HG02798 (cell line): ENCODE data around the gene EDIL3.
"Not testable (repeated sequence)": the region's sequence is repeated elsewhere in the genome, so short reads cannot be mapped to it uniquely, and the experiment has no call there.

ENCODE experiments used
- ATAC-seq: cut with Tn5 transposase; IDR thresholded peaks from one replicate; pipeline ENCODE4 v1.9.1; 2021; ENCODE audit warnings: mild to moderate bottlenecking; ENCODE audit not compliant: unreplicated experiment, poor library complexity

The EDIL3 gene

DNA sequence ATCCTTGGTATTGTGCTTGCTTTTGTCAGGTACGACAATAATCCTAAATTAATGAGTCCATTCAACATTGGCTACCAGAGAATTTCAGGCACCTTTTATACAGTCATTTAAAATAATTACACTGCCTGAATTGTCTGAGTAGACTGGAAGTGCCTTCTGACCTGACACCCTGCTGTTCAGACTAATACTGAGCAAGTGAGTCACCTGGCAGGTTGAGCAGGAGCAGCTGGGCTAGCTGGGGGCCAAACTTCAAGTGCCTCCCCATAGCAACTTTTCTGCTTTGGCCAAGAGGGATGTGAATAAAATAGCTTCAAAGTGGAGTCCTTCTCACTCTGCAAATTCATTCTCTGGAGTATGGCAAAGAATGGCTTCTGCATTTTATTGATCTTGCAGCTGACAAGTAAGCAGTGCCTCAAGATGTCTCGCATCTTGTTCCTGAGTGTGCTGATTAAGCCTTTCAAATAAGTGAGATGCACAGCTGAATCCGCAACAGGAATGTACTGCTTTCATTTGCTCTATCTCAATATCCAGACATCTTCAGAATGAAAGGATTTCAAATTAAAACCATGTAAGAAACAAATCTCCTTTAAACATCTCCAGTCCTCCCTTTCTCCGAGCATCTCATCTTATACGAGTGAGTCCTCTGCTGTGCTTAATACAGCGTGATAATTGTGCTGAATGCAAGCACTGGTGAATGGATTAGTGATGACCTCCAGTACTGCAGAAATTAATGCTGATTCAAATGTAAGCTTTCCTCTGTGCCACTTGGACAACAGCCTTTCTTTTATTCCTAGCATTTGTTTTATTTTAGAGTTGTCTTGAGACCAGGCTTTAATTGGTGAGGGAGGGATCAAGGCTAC lies 271.2 kb downstream of the EDIL3 start:
- no peak for ATAC-seq

DNA sequence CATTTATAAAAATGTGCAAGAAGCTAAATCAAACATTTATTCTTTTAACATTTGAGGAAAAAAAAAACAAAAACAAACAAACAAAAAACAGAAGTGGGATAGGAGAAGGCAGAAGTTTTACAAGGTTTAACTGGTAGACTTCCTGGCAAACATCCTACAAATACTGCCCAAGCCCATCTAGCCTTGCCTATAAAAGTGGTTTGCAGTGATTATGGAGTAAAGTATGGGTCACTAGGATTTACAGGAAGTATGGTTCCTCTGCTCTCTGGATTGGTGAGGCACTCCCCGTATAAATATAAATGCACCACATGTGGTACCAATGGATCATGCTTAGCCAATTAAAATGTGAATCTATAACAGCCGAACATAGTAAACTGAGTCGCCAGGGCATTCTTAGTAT lies 291.9 kb downstream of the EDIL3 start:
- no peak for ATAC-seq

DNA sequence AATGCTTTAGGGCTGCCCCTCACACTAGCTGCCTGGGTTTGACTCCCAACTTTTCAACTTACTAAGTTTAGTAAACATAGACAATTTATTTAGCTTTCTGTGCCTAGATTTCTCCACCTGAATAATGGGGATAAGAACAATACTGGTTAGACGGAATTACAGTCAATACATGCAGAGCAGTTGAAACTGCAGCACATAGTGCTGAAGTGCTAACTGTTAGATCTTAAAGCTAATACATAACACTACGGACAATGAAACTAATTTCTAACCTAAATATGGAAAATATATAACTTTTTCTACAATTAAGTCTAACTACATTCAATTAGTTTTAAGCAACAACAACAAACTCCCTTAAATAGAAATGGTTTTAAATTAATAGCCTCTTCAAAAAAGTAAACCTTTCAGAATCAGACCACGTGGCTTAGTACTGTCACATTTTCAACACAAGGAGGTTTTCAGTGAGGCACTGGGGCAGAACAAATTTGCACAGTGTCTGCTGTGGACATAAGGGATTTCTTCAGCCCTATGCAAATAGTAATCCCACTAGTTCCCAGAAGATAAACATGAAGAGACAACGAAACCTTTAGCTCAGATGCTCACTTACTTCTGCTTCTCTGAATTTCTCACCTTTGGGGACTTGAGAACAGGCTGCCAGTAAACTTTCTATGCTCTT lies 293.4 kb downstream of the EDIL3 start:
- ATAC-seq = no peak

DNA sequence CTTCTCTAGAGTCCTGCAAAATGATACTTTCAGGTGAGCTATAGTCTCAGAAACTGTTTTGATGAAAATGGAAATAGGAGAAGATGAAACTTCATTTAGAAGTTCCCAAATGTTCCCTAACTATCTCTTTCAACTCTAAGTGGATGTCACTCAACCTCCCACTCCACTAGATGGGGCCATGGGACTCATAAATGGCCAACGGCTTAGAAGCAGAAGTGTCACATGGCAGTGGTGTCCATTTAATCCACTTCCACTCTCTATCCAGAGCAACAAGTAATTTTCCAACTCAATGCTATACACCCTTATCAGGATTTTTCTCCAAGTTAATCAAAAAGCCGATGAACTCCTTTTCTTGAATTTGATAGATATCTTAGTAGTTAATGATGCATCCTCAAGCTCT lies 295.7 kb downstream of the EDIL3 start:
- ATAC-seq = peak; percentile 41

DNA sequence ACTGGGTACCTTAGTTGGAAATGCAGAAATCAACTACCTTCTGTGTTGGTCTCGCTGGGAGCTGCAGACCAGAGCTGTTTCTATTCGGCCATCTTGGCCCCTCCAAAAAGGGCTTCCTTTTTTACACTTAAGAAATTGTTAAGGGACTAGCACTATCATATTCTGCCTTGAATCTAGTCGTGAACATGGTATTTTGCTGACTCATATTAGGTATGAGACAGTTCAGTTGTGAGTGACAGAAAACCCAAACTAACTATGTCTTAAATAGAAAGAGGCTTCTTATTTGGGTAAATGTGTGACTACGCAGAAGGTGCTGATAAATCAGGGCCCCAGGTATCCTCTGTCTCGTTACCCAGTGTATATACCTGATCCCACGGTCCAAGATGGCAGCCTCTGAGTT lies 298.2 kb downstream of the EDIL3 start:
- ATAC-seq = no peak

DNA sequence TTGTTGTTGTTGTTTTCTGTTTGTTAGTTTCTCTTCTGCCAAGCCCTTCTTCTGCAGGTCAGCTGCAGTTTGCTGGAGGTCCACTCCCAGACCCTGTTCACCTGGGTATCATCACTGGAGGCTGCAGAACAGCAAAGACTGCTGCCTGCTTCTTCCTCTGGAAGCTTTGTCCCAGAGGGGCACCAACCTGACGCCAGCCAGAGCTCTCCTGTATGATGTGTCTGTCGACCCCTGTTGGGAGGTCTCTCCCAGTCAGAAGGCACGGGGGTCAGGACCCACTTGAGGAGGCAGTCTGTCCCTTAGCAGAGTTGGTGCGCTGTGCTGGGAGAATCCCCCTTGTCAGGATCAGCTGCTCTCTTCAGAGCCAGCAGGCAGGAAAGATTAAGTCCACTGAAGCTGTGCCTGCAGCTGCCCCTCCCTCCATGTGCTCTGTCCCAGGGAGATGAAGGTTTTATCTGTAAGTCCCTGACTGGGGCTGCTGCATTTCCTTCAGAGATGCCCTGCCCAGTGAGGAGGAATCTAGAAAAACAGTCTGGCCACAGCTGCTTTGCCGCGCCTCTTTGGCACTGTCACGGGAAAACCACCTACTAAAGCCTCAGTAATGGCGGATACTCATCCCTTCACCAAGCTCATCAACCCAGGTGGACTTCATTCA lies 299.2 kb downstream of the EDIL3 start:
- no peak for ATAC-seq

DNA sequence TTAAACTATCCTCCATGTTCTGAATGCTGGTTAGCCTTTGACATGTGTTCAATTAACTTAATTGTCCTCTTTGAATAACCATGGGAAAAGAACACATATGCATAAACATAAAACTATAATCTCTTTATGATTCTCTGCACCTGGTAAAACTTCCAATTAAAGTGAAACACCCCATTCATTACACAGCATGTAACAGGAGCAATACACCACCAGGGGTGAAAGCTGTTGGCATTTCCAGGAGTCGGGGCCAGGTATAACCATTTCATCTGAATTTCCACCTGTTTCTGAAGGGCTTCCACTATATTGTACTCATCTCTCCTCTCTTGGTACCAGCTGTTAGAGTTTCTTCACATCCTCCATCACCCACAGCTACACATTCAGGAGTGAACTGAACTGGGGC lies 303.8 kb downstream of the EDIL3 start:
- no peak for ATAC-seq

DNA sequence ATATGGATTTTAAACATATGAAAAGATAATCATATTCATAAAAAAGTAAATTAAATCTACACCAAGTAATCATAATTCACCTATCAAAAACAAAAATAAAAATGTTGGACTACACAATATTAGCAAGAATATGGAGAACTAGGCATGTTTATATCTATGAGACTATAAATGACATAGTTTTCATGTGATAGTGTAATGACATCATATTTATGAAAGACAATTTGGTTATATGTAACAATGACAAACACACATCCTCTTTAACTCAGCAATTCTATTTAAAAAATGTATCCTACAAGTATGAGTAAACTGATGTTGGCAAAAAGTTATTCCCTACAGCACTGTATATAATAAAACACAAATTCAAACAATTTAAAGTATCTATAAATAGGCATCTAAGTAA lies 312.3 kb downstream of the EDIL3 start:
- ATAC-seq = no peak

DNA sequence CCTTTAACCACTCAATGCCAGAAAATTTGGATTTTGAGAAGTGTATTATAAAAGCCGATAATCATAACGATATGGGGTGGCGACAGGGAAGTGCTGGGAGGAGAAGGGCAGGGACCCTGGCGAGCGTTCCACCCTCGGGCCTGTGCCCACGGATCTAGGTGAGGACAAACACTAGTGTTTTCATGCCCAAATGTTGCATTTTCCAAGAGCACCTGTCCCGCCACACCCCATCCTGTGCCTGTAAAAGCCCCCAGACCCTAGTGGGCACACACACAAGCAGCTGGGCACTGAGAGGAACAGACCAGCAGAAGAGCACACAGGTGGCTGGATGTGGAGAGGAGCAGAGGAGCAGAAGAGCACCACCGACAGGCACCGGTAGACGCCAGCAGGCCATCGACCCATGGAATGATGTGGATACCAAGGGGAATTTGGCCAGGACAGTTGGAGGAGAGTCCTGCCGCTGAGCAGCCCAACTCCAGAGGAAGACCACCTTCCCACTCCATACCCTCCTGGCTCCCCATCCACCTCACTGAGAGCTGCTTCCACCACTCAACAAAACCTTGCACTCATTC lies 315.0 kb downstream of the EDIL3 start:
- ATAC-seq = no peak

DNA sequence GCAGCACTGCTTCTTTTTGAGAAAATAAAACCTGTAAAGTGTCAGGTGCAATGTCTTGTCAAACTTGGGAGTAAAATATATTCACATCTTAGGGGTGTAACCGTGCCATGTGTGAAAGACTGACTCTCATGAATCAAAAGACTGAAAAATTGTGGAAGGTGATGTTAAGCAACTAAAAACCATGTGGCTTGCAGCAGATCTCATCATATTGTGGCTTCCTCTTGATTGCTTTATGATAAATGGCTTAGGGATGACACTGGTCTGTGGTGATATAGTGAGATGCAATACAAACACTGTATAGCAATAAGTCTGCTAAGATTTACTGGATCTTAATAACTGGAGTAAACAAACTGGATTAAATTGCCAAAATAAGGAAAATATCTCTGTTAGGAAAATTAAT lies 321.6 kb downstream of the EDIL3 start:
- no peak for ATAC-seq

DNA sequence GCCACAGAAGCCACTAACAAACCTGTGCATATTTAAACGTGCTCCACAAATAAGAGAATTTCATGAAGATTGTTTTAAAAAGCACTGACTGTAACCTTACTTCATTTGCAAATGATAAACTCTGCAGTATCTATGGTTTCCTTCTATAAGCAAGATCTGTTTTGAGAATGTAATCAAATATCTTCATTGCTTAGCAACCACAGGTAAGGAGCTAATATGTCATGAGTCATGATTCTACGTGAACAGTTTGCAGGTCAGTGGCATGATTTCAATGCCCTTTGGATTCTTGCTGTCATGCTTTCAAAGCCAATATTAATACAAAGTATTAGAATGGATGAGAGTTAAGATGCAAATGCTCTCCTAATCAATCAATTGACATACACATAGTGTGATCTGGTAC lies 325.0 kb downstream of the EDIL3 start:
- ATAC-seq = no peak

DNA sequence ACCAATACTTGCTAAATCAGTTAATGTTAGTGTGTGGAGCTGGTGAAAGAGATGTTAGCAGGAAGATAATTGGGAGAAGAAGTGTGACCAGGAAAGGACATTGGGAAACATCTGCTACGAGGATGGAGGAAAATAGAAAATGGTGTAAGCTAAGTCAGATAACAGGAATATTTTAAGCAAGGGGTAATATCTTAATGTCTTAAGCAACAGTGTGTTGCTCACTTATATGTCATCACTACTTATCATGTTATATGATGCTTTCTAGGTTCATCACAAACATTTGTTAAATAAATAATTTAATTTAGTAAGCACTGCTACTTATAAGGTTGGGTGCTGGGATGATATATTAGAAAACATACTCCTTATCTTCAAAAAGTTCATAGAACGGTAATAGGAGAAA lies 326.1 kb downstream of the EDIL3 start:
- no peak for ATAC-seq

DNA sequence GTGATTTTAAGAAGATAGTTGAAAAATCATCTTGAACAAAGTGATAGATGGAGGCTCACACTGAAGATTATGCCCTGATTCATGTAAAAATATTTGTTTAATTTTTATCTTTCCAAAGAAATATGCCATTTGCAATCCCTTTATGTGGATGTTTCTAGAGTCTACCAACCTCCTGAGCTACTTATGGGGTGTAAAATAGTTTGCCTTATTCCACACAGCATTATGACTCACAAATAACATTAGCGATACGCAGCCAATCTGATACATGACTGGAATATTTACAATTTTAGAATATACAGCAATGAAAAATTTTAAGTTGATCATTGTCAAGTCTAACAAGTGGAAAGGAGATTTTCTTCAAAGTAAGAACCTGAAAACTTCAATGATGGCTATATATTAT lies 327.5 kb downstream of the EDIL3 start:
- no peak for ATAC-seq

DNA sequence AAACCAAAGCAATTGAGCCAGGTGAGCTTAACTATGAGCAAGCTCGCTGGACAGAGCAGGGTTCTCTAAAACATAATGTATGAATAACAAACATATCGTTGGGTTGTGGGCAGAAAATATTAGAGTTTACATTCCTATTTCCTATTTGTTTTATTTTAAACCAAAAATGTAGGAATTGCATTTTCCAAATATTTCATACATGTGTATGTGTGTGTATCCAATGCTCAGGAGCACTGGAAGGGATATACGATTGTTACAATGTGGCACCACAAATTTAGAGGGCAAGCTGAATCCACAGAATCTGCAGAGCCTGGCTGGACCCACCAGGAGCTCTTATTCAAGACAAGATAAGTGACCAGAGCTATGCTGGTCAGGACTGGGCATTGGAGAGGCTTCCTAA lies 338.7 kb downstream of the EDIL3 start:
- no peak for ATAC-seq

DNA sequence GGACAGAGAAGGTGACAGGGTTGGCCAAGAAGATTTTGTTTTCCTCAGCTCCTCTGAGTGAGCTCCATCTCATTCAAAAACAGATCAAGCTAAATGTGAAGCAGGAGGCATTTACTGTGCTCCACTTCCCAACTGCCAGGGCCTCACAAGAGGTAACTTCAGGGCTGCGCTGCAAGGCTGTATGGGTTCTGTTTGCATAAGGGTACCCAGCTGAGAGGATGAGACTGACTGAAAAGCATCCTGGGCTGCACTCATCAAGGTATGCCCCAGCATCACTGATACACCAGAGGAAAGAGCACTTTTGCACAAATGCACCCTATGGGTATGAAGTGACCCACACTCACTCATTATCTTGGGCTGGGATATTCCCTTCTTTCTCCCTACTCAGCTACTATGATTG lies 347.8 kb downstream of the EDIL3 start:
- no peak for ATAC-seq

DNA sequence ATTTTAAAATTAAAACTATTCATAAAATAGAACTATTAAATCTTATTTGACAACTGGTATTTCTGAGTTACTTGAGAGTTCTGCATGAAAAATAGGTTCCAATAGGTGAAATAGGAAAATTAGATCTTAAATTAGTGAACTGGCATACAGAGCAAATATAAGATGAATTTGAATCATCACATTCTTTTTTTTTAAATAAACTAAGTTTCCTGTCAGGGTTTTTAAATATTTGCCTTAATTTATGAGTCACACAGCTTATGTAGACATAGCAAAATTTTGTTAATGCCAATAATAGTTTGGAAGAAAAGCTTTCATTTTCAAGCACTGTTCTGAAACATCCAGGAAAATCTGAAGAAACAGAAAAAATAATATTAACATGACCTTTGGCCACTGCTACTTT lies 352.4 kb downstream of the EDIL3 start:
- no peak for ATAC-seq

DNA sequence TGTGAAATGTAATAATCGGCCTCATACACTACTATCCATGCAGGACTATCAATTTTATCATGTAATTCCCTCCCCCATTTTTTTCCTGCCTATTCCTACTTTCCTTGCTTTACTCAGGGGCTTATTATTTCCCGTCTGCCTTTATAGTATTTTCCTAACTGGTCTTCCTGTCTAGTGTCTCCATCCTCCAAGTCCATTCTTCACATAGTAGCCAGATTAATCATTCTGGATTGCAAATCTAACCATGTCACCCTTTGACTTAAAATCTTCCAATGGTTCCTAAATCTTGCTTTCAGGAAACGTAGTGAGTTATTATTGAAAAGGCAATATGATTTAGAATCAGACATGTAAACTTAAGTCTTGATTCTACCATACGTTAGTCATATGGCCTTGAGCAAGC lies 356.6 kb downstream of the EDIL3 start:
- no peak for ATAC-seq

DNA sequence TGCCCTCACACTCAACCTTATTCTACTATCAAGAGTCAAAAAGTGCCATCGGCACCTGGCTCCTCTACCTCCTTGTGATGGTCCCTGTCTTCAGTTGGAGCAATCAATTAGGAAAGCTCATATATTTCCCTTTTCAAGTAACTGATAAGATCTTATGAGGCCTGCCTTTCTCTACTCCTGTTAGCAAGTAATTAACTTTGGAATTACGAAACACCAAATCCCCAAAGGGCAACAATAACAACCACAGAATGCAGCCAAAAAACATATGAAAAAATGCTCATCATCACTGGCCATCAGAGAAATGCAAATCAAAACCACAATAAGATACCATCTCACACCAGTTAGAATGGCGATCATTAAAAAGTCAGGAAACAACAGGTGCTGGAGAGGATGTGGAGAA lies 366.2 kb downstream of the EDIL3 start:
- not testable (repeated sequence) for ATAC-seq

DNA sequence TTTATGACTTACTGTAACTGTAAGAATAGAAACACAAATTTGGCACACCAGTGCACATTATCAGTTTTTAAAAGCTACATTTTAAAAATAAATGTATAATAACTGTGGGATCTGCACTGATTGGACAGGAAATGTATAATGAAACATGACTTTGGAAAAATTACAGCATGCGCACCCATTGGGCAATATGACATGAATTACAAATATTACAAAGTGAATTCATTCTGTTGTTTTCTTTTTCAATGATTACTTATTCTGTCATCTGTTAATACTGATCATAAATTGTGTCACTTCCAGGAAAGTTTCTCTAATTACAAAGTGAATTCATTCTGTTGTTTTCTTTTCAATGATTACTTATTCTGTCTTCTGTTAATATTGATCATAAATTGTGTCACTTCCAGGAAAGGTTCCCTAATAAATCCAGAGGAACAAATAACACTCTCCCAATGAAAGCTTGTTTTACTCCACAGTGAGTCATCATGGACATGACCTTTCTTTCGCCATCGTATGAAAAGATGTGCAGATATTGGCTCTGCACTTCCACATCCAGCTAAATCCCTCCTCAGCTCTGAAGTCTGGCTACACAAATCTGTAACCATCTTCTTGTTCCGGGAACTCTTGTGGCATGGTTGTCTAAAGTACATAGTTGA lies 367.0 kb downstream of the EDIL3 start:
- no peak for ATAC-seq

DNA sequence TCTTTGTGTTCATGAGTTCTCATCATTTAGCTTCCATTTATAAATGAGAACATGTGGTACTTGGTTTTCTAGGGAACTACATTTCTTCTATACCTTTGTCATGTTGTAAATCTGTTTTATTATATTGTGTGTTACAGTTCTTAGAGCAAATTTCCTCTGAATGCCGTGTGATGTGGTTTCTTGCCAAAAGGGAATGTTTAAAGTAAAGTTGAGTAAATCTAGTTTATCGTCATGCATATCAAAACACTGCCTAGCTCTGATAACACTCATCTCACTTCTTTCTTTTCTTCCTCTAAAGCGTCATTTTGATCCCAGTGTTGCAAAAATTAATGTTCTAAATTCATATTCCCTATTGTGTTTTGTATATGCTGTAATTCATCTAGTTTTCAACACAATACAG lies 368.6 kb downstream of the EDIL3 start:
- ATAC-seq = no peak

DNA sequence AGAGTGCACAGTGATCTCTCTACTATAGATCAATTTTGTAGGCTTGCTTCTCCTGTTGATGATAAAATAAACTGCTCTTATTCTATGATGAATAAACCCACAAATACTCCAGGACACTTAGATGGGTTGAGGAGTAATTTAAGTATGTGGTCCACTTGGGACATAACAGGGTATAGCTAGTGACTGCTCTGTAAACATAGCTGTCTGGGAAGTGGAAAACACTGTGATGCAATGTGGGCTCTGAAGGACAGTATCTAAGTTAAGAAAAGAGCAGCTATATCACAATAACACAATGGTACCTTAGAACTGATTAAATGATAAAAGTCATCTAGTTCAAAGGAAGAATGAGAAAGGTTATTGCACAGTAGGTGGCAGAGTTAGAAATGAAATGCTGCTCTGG lies 369.7 kb downstream of the EDIL3 start:
- ATAC-seq = no peak
